HG03354 (cell line): ENCODE results near the gene LCN12.

Experiments
- ATAC-seq: cut with Tn5 transposase; IDR thresholded peaks from one replicate; pipeline ENCODE4 v1.9.1; 2021; ENCODE audit warnings: mild to moderate bottlenecking; ENCODE audit not compliant: unreplicated experiment, poor library complexity, severe bottlenecking

The LCN12 gene, protein sequence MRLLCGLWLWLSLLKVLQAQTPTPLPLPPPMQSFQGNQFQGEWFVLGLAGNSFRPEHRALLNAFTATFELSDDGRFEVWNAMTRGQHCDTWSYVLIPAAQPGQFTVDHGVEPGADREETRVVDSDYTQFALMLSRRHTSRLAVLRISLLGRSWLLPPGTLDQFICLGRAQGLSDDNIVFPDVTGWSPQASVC

DNA sequence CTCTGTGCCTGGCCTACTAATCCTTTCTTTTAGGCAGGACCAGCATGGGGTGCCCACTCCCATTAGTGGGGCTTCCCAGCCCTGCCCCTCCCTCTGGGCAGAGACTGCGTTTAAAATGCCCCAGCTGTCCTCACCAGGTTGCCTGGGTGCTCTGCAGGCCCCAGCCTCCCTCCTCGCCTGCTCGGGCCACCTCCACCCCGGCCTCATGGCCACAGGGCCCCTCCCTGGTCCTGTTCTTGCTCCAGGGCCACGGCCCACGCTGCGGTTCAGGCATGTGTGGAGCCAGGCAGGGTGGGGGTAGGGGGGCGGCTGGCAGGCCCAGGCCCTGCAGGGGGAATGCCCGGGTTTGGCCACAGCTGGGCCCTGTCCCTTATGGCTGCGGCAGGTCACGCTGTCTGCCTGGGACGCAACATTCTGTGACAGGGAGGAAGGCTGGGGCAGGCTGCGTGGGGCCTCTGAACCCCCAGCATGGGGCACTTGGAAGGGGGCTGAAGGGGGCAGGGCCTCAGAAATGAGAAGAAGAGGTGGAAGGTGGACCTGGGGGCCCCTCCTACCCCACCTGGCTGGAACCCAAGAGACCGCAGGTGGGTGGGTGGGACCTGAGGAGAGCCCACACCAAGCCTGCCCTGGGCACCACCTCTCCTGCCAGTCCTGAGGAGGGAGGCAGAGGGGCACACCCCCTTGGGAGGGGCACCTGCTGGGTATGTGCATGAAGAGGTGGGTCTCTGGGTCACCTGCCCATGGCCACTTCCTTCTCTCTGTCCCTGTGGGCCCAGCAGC, at the start of gene LCN12:
LCN12 (plus strand) TSS at position 733 of the 780 bp plus-strand sequence. CDS start 55 bp downstream, outside the sequence.
- ATAC-seq = no peak

DNA sequence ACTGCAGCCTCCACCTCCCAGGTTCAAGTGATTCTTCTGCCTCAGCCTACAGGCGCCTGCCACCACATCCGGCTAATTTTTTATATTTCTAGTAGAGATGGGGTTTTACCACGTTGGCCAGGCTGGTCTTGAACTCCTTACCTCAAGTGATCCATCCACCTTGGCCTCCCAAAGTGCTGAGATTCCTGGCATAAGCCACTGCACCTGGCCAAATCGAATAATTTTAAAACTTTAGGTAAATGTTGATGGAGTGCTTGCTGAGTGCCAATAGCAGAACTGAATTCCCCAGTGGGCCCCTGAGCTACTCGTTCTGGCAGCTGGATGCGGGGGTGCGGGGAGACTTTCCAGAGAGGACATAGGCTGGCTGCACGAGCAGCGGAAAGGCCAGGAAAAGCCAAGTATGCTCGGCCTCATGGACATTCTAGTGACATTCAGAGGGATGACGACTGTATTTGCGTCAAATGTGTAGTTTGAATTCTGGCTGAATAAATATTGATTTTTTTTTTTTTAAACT, 49.0 kb upstream of the LCN12 start:
- ATAC-seq = no peak

DNA sequence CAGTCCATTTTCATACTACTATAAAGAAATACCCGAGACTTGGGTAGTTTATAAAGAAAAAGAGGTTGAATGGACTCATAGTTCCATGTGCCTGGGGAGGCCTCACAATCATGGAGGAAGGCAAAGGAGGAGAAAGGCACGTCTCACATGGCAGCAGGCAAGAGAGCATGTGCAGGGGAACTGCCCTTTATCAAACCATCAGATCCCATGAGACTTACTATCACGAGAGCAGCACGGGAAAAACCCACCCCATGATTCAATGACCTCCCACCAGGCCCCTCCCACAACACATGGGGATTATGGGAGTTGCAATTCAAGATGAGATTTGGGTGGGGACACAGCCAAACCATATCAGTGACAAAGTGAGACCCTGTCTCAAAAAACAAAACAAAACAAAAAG, 45.8 kb upstream of the LCN12 start:
- ATAC-seq = no peak

DNA sequence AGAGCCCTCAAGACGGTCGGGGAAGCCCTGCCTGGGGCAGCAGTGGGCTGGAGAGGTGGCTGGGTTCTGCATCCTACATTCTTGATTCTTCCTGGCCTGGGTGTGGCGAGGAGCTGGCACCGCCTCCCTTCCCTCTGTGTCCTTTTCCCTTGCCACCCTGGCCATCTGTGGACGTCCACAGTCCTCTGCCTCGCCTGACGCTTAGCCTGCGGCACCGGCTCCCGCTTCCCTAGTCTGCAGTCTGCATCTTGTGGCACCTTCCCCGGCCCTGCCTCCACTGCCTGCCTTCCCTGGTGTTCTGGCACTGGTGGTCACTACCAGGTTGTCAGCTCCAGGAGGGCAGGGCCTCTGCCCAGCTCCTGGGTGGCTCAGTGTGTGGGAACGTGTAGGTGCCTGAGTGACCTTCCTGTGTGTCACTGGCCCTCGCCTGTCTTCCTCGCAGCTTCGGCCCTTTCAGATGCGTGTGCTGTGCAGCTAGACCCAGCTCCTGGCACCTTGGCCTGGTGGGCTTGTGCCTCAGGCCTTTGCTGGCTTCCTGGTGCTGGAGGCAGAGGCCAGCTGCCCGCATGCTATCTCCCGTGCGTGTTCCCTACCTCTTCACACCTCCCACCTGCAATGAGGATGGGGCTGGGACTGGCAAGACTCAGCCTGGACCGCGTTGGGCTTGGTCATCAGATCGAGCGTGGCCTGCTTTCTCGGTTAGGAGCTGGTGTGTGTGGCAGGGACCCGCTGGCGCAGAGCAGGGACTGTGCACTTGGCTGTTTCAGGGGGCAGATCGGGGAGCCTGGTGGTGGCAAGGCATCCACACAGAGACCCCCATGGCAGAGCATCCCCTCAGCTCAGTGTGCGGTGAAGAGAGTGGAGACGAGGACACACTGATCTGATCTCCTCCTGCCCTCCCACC, 44.8 kb upstream of the LCN12 start:
- no peak for ATAC-seq

DNA sequence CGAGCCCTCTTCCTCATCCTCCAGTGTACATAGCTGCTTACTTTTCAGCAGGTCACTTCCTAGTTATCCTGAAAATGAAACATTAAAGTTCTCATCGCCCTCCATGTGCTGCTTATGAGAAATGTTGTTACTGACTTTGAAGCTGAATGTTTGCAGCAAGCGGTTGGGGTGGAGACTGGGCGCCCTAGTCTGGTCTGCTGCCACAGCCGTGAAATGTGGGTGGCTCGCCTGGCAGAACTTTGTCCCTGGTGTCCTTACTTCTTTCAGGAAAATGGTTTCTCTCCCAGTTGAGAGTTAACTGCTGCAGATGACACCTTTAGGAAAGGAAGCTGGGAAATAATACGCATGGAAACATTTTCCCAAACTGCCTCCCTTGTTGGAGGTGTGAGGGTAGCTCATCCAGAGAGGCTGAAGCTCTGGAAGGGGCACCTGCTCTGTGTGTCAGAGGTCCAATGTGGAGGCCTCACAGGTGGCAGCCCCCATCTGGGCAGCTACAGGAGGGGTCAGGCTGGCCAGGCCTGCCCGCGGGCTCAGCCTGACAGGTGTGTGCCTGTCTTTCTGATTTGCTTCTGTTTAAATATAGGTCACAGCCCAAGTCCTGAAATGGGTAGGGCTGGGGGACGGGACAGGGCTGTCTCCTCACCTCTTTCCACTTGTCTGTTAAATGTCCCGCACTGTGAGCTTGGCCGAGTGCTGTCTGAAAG, 41.7 kb upstream of the LCN12 start:
- ATAC-seq = no peak

DNA sequence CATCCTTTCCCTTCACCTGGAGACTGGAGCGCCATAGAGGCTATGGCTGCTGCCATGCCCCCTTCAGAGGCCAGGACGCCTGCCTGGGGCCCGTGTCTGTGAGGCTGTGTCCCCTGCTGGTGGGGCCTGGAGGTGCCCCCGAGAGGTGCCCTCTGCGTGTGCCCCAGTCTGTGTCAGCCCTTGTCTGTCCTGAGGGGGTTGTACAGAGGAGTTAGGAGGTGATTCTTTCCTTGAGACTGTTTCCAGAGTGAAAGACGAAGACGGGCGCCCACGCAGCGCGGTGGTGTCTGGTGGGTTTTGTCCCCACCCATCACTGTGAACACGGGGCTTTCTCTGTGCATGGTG, 41.2 kb upstream of the LCN12 start:
- ATAC-seq = no peak

DNA sequence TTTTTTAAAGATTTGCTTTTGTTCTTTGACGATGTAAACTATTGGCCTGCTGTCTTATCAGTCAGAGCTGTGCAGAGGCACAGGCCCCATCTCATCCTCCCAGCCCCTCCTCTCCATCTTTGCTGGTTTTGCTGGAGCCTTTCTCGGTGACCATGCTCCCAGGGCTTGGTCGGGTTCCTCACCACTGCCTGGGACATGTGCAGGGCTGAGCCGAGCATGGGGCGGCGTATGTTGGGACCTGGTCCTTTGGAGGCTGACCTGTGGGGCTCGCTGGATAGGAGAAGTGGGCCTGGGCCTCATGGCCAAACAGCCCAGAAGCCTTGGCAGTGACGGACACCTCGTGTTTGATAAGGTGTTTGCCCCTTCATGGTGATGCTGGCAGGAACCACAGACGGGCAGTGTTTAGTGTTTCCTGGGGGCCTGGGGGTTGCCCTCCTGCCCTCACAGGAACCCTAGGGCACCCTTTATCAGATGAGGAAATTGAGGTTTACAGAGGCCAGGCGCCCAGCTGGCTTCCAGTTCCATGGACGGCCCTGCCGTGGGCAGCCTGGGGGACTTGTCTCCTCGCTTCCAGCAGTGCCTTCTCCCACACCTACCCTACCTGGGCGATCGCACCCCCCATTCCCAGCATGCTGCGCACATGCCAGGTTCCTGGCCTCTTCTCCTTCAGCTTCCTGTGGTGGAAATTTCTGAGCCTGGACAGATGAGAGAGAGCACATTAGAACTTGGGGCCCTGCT, 38.2 kb upstream of the LCN12 start:
- no peak for ATAC-seq

DNA sequence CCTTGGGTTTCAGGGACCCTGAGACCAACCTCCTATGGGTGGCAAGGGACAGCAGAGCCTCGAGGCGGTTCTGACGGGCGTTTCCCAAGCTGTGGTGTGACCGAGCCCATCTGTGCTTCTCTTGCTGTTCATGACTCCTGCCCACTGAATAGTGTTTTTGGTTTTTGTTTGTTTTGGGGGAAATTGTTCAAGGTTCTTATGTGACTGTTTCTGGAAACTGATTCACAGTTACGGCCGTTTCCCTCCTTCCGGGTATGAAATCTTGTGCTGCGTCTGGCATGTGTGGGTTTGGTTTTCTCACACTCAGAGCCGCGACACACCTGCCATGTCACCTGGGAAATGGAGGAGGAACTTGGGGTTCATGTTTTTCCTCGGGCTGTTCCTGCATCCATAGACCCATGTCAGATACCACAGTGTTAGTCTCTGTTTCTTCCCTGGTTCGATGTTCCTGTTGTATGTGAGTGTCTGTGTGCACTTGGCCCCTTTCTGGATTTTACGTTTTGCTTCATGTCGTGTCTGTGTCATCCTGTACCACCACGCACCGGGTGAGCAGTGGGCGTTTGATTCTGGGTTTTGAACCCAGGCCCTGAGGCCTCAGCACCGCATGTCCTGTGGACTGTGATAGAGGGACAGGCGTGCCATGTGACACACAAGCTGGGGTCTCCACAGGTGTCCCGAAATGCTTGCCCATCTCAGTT, 36.3 kb upstream of the LCN12 start:
- ATAC-seq = no peak

DNA sequence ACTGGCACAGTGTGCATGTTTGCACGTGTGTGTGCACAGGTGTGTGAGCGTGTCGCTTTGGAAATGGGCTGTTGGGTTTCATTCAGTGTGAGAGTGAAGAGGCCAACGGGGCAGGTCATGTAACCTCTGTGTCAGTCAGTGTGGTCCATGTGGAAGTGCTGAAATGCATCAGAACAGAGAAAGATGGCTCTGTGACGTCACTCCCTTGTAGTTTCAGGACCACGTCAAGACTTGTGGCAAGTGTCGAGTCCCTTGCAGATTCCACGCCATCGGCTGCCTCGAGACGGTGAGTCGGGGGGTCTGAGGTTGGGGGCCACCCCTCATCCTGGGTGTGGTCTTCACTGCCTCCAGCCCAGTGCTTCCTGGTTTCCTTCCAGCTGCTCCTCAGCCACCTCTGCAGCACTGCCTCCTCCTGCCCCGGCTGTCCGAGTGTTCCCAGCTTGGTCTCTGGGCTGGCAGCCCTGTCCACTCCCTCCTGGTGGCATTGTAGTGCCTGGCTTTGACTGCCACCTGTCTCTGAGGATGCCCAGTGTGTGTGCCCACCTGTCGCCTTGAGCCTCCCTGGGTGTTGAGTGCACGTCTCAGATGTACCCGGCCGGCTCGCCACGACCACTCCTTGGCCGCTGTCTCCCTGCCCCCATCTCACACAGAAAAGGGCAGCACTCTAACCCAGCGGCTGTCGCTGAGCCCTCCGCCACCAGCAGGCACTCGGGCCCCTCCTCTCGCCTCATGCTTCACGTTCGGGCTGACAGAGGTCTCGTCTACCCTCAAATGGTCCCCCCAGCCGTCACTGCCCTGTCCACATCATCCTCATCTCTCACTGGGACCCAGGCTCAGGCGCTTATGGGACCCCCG, 35.5 kb upstream of the LCN12 start:
- no peak for ATAC-seq

DNA sequence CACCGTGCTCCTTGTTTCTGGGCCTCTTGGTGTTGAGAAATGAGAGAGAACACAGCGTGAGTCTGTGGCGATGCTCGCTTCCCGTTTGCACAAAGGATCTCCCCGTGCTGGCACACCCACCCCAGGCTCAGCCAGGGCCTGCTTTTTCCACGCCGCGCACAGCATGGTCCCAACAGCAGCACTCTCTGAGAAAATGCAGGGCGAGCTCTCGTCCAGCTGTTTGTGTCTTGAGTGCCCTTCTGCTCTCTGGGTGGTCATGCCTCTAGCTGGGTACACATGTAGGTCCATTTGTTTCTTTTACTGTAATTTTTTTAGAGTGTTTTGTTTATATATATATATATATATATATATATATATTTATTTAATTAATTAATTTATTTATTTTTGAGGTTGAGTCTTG, 34.2 kb upstream of the LCN12 start:
- no peak for ATAC-seq

DNA sequence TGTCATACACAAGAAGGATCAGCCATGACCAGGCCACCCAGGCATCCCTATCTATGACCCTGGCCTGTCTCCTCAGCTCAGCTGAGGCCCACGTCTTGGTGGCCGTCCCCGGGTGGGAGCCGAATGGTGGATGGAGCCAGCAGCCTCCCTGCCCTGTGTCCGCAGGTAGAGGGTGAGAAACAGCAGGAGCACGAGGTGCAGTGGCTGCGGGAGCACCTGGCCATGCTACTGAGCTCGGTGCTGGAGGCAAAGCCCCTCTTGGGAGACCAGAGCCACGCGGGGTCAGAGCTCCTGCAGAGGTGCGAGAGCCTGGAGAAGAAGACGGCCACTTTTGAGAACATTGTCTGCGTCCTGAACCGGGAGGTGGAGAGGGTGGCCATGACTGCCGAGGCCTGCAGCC, 32.0 kb upstream of the LCN12 start:
- no peak for ATAC-seq

DNA sequence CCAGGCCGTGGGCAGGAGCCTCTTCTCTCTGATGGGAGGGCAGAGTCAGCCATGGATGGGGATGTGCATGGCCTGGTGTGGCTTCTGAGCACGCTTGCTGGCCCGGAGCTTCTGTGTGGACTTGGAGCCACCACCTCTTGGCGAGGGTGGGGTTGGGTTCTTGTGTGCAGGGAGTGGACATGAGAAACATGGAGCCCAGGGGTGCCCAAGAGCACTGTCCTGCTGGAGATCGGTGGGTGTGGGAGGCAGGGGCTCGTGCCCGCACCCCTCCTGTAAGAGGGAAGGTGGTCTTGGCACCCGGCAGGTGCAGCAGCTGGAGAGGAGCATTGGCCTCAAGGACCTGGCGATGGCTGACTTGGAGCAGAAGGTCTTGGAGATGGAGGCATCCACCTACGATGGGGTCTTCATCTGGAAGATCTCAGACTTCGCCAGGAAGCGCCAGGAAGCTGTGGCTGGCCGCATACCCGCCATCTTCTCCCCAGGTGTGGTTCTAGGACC, 31.3 kb upstream of the LCN12 start:
- no peak for ATAC-seq

DNA sequence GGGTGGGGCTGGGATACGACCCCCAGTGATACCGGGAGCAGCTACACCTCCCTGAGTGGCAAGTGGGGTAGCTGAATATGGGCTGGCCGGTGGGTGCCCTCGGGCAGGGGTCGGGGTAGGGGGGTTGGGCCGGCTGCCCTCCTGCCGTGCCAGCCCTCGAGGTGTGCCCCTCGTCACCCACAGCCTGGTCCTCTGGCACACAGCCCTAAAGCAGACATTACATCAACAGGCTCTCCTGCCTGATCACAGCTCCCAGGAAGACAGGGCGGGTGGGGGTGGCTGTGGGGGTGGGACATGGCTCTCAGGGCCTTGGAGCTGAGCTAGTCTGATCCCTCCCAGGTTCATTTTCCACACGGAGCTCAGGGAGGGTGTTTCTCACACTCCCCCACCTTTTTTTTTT, 30.8 kb upstream of the LCN12 start:
- ATAC-seq = no peak

DNA sequence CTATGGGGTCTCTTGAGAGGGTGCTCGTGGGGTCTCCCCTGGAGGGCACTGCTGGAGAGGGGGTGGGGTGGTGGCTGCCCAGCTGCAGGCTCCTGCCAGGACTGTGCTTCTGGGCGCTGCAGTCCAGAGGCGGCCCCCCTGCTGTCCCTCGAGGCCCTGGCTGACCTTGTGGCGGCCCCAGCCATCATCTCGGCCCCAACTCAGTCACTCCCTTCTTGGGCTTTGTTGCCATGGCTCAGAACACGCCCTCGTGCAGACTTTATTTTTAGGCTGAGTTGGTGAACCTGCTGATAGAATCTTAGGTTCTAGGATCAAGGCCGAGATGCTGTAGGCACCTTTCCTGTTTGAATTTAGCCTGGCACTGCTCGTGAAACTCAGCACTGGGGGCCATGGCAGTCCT, 30.4 kb upstream of the LCN12 start:
- ATAC-seq = no peak

DNA sequence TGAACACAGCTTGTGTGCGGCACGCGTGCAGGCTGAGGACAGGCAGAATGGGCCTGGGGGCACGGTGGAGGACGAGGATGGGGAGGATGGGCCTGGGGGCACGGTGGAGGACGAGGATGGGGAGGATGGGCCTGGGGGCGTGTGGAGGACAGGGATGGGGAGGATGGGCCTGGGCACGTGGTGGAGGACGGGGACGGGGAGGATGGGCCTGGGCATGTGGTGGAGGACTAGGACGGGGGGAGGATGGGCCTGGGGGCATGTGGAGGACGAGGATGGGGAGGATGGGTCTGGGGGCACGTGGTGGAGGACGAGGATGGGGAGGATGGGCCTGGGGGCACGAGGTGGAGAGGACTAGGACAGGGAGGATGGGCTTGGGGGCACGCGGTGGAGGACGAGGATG, 29.5 kb upstream of the LCN12 start:
- ATAC-seq = no peak

DNA sequence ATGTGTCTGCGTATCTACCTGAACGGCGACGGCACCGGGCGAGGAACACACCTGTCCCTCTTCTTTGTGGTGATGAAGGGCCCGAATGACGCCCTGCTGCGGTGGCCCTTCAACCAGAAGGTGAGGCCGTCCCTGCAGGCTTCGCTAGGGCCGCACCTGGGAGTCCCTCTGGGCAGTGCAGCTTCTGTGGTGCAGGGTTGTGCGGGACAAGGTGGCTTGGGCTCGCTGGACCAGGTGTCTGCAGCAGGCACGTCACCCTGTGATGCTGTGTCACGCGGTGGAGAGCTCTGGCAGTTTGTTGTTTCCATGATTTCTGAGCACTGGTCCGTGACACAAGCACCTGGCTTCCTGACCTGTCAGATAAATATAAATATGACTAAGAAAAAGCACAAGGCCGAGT, 28.2 kb upstream of the LCN12 start:
- no peak for ATAC-seq

DNA sequence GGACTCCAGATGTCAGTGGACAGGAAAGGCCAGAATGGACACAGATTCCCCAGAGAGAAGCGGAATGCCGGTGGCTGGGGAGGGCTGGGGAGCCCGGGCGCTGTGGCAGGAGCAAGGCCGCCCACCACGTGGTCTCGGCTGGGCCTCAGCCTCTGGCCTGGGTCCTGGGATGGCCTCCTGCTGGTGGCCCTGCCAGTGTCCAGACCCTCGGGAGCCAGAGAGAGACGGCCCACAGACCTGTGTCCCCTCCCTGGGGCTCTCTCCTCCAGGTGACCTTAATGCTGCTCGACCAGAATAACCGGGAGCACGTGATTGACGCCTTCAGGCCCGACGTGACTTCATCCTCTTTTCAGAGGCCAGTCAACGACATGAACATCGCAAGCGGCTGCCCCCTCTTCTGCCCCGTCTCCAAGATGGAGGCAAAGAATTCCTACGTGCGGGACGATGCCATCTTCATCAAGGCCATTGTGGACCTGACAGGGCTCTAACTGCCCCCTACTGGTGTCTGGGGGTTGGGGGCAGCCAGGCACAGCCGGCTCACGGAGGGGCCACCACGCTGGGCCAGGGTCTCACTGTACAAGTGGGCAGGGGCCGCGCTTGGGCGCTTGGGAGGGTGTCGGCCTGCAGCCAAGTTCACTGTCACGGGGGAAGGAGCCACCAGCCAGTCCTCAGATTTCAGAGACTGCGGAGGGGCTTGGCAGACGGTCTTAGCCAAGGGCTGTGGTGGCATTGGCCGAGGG, 26.5 kb upstream of the LCN12 start:
- ATAC-seq = no peak
